B cell (primary cell): ENCODE data around the gene PHOSPHO2. TPM values are rescaled to one million over a fixed set of nuclear protein-coding genes. Genes with fewer than 3 reads are reported as not detected.
A peak's percentile ranks its signal among the peaks of the same experiment; 100 is the strongest.

Source experiments
- ATAC-seq: fragments of 200-7000 bp; cut with Tn5 transposase; one replicate; pipeline ENCODE4 v1.10.0; 2021; ENCODE audit warnings: low read depth, mild to moderate bottlenecking, moderate number of reproducible peaks, moderate library complexity
- CTCF ChIA-PET: fragments of 350-600 bp; sonication (Branson Sonifier 250); formaldehyde crosslinking; loops from one replicate; lab custom pipeline; 2021; ENCODE audit warnings: antibody characterized with exemption, inconsistent platforms; lab: Charles Lee
- POLR2A ChIA-PET: fragments of 350-600 bp; sonication (Branson Sonifier 250); formaldehyde crosslinking; loops from one replicate; lab custom pipeline; 2021; ENCODE audit warnings: antibody characterized with exemption; lab: Charles Lee
- DNase-seq: peaks from one replicate; pipeline ENCODE4 v3.0.0; 2013
- H2AFZ ChIP-seq: 2 replicates; pipeline ENCODE4 v1.6.1; 2012; ENCODE audit warnings: mild to moderate bottlenecking, low read depth, low read length; ENCODE audit not compliant: insufficient read depth, poor library complexity, severe bottlenecking
- H3K27ac ChIP-seq, 2 donors: 1 replicate in 1 of 2; 2 replicates in 1 of 2; pipeline ENCODE4 v1.5.1; 2012 to 2013; ENCODE audit warnings: low read length in 2 of 2, mild to moderate bottlenecking in 2 of 2, moderate library complexity in 1 of 2
- H3K27me3 ChIP-seq, 4 experiments: fragments of 200-600 bp in 1 of 4; sonication (generic) in 1 of 4; replicated peaks in 1 of 4; 1 replicate in 2 of 4; 2 replicates in 2 of 4; pipeline versions ENCODE4 v1.6.1 to v1.7.0; 2013 to 2016; ENCODE audit warnings: low read length in 3 of 4, mild to moderate bottlenecking in 2 of 4, mixed read lengths in 1 of 4, moderate library complexity in 1 of 4; ENCODE audit not compliant: insufficient read depth in 4 of 4, control insufficient read depth in 3 of 4; ENCODE audit errors: control extremely low read depth in 1 of 4
- H3K36me3 ChIP-seq, 2 experiments: replicated peaks in 1 of 2; 1 replicate in 1 of 2; 2 replicates in 1 of 2; pipeline versions ENCODE4 v1.6.1 to v1.7.1; 2013; ENCODE audit warnings: low read length in 1 of 2; ENCODE audit not compliant: insufficient read depth in 2 of 2, control insufficient read depth in 1 of 2; ENCODE audit errors: control extremely low read depth in 1 of 2, extremely low read depth in 1 of 2
- H3K4me1 ChIP-seq, 2 donors: fragments of 200-600 bp in 1 of 2; sonication (generic) in 1 of 2; 1 replicate in 1 of 2; 2 replicates in 1 of 2; pipeline versions ENCODE4 v1.5.1 to v1.6.1; 2013 to 2017; ENCODE audit warnings: low read length in 2 of 2; ENCODE audit not compliant: control insufficient read depth in 2 of 2, insufficient read depth in 2 of 2
- H3K4me2 ChIP-seq: replicated peaks from 2 replicates; pipeline ENCODE3; 2012; ENCODE audit warnings: mild to moderate bottlenecking, low read depth, low read length; ENCODE audit not compliant: poor library complexity, severe bottlenecking
- H3K4me3 ChIP-seq, 5 experiments: fragments of 200-600 bp in 1 of 5; sonication (generic) in 1 of 5; 1 replicate in 3 of 5; 2 replicates in 2 of 5; pipeline versions ENCODE4 v1.5.1 to v1.7.0; 2011 to 2016; ENCODE audit warnings: low read length in 4 of 5, mild to moderate bottlenecking in 4 of 5, low read depth in 2 of 5, control low read depth in 1 of 5, moderate library complexity in 1 of 5; ENCODE audit not compliant: insufficient read depth in 1 of 5; ENCODE audit errors: control extremely low read depth in 1 of 5, extremely low read depth in 1 of 5
- H3K79me2 ChIP-seq: fragments of 200-600 bp; sonication (generic); one replicate; pipeline ENCODE4 v1.6.0; 2016; ENCODE audit warnings: low read length; ENCODE audit not compliant: control insufficient read depth, insufficient read depth
- H3K9ac ChIP-seq: fragments of 200-600 bp; sonication (generic); 2 replicates; pipeline ENCODE4 v1.6.1; 2017; ENCODE audit warnings: mild to moderate bottlenecking, low read length, moderate library complexity
- H3K9me3 ChIP-seq, 3 donors: one replicate each; pipeline versions ENCODE4 v1.6.1 to v1.7.1; 2013; ENCODE audit warnings: low read length in 2 of 3; ENCODE audit not compliant: control insufficient read depth in 2 of 3, insufficient read depth in 1 of 3; ENCODE audit errors: control extremely low read depth in 1 of 3
- H4K20me1 ChIP-seq: 2 replicates; pipeline ENCODE4 v1.6.0; 2012; ENCODE audit warnings: mild to moderate bottlenecking, low read length; ENCODE audit not compliant: insufficient read depth, control insufficient read depth, poor library complexity, severe bottlenecking
- H3K27ac Mint-ChIP-seq: one replicate; pipeline ENCODE4 v1.8.0; 2021; ENCODE audit warnings: mixed read lengths
- H3K27me3 Mint-ChIP-seq: one replicate; pipeline ENCODE4 v1.8.0; 2021; ENCODE audit warnings: mixed read lengths
- H3K4me1 Mint-ChIP-seq: one replicate; pipeline ENCODE4 v1.8.0; 2021; ENCODE audit warnings: mixed read lengths
- H3K4me3 Mint-ChIP-seq: one replicate; pipeline ENCODE4 v1.8.0; 2021; ENCODE audit warnings: mixed read lengths
- H3K9me3 Mint-ChIP-seq: one replicate; pipeline ENCODE4 v1.8.0; 2022; ENCODE audit warnings: mixed read lengths; ENCODE audit not compliant: insufficient read depth
- EZH2 ChIP-seq: IDR thresholded peaks from 2 replicates; pipeline ENCODE4 v1.6.1; 2012; ENCODE audit warnings: borderline replicate concordance, low read depth, mild to moderate bottlenecking, moderate library complexity, low read length; ENCODE audit not compliant: insufficient read depth, poor library complexity, severe bottlenecking
- WGBS: methylation state at CpG from one replicate; pipeline ENCODE4 v1.1.5; 2013; ENCODE audit warnings: missing lambda C conversion rate; ENCODE audit not compliant: insufficient coverage; 5-methylcytosine and 5-hydroxymethylcytosine counted together
- intact Hi-C: fragments of 100-400 bp; cut with micrococcal nuclease; formaldehyde crosslinking; loops from one replicate; pipeline ENCODE4 v1.10.0; 2022
- polyA plus RNA-seq: library from polyadenylated mRNA; depleted of rRNA; stranded (reverse); fragments of >200 nt; gene quantifications from 2 replicates; pipeline ENCODE4 v1.2.3, GENCODE V29; 2012
- total RNA-seq, 2 donors: library from RNA; stranded (reverse); fragments of 120-200 nt in 1 of 2; gene quantifications; 1 replicate in 1 of 2; 2 replicates in 1 of 2; pipeline versions ENCODE4 v1.2.3 to v1.2.4, GENCODE V29; 2013 to 2022
- TF ChIP-seq, protein P1 (sequence below): fragments of 200-600 bp; IDR thresholded peaks from one replicate; pipeline ENCODE4 v1.8.0; 2022; ENCODE audit warnings: antibody characterized with exemption, mild to moderate bottlenecking

The PHOSPHO2 gene
- total and polyA plus RNA-seq, 2 donors (not counting 1 experiment from before 2014, with no cell fraction given): 1.5 to 8.4 TPM

DNA sequence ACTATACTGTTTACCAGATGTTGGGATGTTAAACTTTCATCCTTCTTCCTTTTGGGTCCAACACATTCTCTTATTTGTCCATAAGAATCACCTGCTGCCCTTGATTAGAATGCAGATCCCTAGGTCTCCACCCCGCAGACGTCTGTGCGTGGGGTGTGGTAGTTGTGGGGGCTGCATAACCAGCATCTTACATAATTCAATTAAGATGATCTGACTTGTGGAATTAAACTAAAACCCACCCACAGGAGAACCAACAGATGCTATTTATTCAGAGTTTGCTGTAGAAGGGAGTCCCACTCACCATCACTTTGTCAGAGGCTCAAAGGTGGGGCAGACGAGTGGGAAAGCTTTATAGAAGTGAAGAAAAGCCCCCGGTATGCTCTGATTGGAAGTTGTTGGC lies 37.8 kb downstream of the PHOSPHO2 start:
- Mint-ChIP-seq H3K27me3 (peaks cover 13% of the 10 kb centered on the region), H3K9me3 (no peaks in the 10 kb centered on the region), H3K4me3 (peak overlapping the region; percentile 55), H3K27ac (no peak overlapping the region), H3K4me1 (peaks cover 20% of the 10 kb centered on the region)
- ATAC-seq: no peak
- H3K4me1 ChIP-seq: peaks cover 14 to 15% of the 10 kb centered on the region in 2 donors
- no peak overlapping the region for H3K27ac ChIP-seq
- no peak overlapping the region for H3K9ac ChIP-seq
- 100% methylated on average over 1 of the region's 5 CpGs for WGBS
- no peak overlapping the region for H3K4me3 ChIP-seq
- no peaks in the 10 kb centered on the region for H3K79me2 ChIP-seq
- TF ChIP-seq, protein P1, sequence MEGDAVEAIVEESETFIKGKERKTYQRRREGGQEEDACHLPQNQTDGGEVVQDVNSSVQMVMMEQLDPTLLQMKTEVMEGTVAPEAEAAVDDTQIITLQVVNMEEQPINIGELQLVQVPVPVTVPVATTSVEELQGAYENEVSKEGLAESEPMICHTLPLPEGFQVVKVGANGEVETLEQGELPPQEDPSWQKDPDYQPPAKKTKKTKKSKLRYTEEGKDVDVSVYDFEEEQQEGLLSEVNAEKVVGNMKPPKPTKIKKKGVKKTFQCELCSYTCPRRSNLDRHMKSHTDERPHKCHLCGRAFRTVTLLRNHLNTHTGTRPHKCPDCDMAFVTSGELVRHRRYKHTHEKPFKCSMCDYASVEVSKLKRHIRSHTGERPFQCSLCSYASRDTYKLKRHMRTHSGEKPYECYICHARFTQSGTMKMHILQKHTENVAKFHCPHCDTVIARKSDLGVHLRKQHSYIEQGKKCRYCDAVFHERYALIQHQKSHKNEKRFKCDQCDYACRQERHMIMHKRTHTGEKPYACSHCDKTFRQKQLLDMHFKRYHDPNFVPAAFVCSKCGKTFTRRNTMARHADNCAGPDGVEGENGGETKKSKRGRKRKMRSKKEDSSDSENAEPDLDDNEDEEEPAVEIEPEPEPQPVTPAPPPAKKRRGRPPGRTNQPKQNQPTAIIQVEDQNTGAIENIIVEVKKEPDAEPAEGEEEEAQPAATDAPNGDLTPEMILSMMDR: no peak
- TF ChIP-seq EZH2: no peak
- no peaks in the 10 kb centered on the region for H3K36me3 ChIP-seq
- CTCF ChIA-PET: no interaction called here
- no peaks in the 10 kb centered on the region for H4K20me1 ChIP-seq
- intact Hi-C loops: loop anchor here (2.0 kb wide), 1 partner anchor 37 kb away; the partner anchor contains the start of genes CFAP210 and PHOSPHO2
- POLR2A ChIA-PET: no interaction called here
- H2AFZ ChIP-seq: no peak overlapping the region
- H3K4me2 ChIP-seq: no peak overlapping the region
- H3K27me3 ChIP-seq: peaks cover 0 to 15% (median 10%) of the 10 kb centered on the region in 4 experiments
- H3K9me3 ChIP-seq: no peaks in the 10 kb centered on the region
- DNase-seq: no peak

DNA sequence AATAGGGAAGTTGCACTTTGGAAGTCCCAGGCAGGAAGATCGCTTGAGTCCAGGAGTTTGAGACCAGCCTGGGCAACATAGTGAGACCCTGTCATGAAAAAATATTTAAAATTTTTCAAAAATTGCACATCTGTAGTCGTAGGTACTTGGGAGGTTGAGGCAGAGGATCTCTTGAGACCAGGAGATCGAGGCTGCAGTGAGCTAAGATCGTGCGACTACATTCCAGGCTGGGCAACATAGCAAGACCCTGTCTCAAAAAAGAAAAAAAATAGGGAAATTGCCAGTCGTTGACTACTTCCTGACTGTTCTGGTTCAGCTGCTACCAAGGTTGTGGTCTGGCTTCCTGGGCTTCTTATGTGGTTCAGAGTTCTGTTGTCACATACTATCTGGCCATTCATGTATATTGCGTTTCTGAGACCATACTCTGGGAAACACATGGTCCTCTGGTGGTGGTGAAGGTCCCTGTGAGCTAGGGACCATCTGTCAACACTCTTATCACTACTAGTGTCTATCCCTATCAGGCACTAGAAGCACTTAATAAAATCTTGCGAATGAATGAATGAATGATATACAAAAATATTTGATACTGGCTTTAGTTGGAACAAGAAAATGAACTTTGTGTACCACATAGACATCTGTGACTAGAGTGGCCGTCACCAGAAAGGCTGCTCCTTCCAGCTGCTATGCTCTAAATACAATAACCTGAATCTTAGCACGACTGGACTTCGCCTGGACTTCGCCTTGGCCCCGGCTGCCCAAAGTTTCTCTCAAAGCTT lies 38.5 kb downstream of the PHOSPHO2 start:
- CTCF ChIA-PET: no interaction called here
- H2AFZ ChIP-seq: peak overlapping the region; percentile 84
- H3K4me3 ChIP-seq: peak overlapping the region in 3 of 5 experiments; percentile 59 to 73 (median 67)
- H3K4me1 ChIP-seq: peaks cover 14 to 15% of the 10 kb centered on the region in 2 donors
- H3K36me3 ChIP-seq: no peaks in the 10 kb centered on the region
- Mint-ChIP-seq H3K27ac (no peak overlapping the region), H3K27me3 (peaks cover 13% of the 10 kb centered on the region), H3K4me1 (peaks cover 20% of the 10 kb centered on the region), H3K4me3 (peak overlapping the region; percentile 97), H3K9me3 (no peaks in the 10 kb centered on the region)
- DNase-seq (peak; percentile 29), ATAC-seq (no peak)
- WGBS: 51% methylated on average over 11 of the region's 13 CpGs
- H3K27me3 ChIP-seq: peaks cover 0 to 16% (median 11%) of the 10 kb centered on the region in 4 experiments
- H3K9ac ChIP-seq: peak overlapping the region; percentile 75
- H3K79me2 ChIP-seq: no peaks in the 10 kb centered on the region
- H4K20me1 ChIP-seq: no peaks in the 10 kb centered on the region
- POLR2A ChIA-PET: no interaction called here
- intact Hi-C loops: loop anchor here (2.0 kb wide), 1 partner anchor 38 kb away; the partner anchor contains the start of genes CFAP210 and PHOSPHO2
- TF ChIP-seq EZH2: no peak
- TF ChIP-seq, protein P1: no peak
- H3K9me3 ChIP-seq: no peaks in the 10 kb centered on the region
- H3K4me2 ChIP-seq: peak overlapping the region; percentile 93
- H3K27ac ChIP-seq: no peak overlapping the region
